Peyer's patch (tissue), 4 donors: Measurements from ENCODE around the gene P2RY14. TPM values are rescaled to one million over a fixed set of nuclear protein-coding genes. Genes with fewer than 3 reads are reported as not detected.
"Not testable (repeated sequence)": the region's sequence is repeated elsewhere in the genome, so short reads cannot be mapped to it uniquely, and the experiment has no call there.

Source experiments
- DNase-seq, 3 donors: peaks; one replicate each; pipeline ENCODE4 v3.0.0-alpha.2; 2017 to 2019
- H3K27ac ChIP-seq, 4 donors: fragments of 200-600 bp; sonication (generic); one replicate each; pipeline ENCODE4 v1.5.1; 2016 to 2019
- H3K27me3 ChIP-seq, 2 donors: fragments of 200-600 bp; sonication (generic); one replicate each; pipeline ENCODE4 v1.5.1; 2019
- H3K36me3 ChIP-seq, 3 donors: fragments of 200-600 bp; sonication (generic); one replicate each; pipeline ENCODE4 v1.5.1; 2016 to 2019
- H3K4me1 ChIP-seq, 4 donors: fragments of 200-600 bp; sonication (generic); one replicate each; pipeline ENCODE4 v1.5.1; 2016 to 2019
- H3K4me3 ChIP-seq, 4 donors: fragments of 200-600 bp; sonication (generic); 1 replicate in 3 of 4; 2 replicates in 1 of 4; pipeline ENCODE4 v1.5.1; 2016 to 2019; ENCODE audit warnings: mild to moderate bottlenecking in 1 of 4
- H3K9me3 ChIP-seq, 4 donors: fragments of 200-600 bp; sonication (generic); one replicate each; pipeline ENCODE4 v1.5.1; 2016 to 2019; ENCODE audit warnings: mild to moderate bottlenecking in 1 of 4
- CTCF ChIP-seq, 6 experiments: fragments of 450-650 bp in 4 of 6; fragments of 200-600 bp in 2 of 6; sonication (generic) in 1 of 6; IDR thresholded peaks; one replicate each; pipeline ENCODE4 v1.5.1; 2017 to 2019; ENCODE audit warnings: antibody characterized with exemption in 6 of 6, mild to moderate bottlenecking in 3 of 6, moderate library complexity in 1 of 6
- POLR2A ChIP-seq, 2 donors: fragments of 450-650 bp; IDR thresholded peaks; one replicate each; pipeline ENCODE4 v1.5.1; 2017; ENCODE audit warnings: antibody characterized with exemption in 2 of 2, mild to moderate bottlenecking in 2 of 2, moderate library complexity in 2 of 2
- total RNA-seq, 4 donors: library from RNA; depleted of rRNA; stranded (reverse); fragments of >200 nt; gene quantifications; one replicate each; pipeline ENCODE4 v1.1.0, GENCODE V29; 2016

The P2RY14 gene
- total RNA-seq, 4 donors from 2014 or later, result 1.2 to 3.6 (median 2.0) TPM

DNA sequence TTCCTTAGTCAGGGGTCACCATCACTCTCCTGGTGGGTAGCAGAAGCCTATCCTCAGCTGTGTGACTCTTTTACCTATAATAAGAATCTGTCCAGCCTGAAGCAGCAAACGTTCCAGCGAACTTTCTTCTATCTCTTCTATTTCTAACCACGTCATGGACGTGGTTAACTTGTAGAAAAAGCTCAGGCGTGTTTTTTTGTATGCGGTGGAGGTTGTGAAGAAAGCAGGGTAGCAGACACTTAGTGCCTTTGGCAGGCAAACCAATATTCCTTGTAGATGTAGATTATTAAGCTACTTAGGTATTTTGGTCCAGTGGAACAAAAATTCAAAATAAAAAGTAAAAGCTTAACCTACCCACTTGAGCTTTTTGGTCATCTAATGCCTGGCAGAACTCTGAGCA is 43.5 kb downstream of the P2RY14 start:
- no peak for DNase-seq
- H3K27ac ChIP-seq, result no peak overlapping the region

DNA sequence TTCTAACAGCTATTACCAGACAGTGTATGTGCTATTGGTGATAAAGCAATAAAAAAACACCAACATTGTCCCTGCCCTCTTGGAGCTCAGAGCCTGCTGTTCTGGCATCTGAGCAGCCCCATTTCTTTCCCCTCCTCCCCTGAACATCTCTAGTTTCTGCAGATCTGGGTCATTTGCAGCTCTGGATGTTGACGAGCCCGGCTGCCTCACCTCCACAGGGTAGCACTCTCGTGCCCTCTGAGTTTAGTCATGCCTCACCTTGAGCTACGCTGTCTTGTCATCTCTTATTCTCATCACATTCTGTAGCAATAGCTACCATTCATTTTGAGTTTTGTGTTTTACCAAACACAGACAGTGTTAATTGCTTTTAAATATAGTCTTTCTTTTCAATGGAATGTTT is 45.4 kb downstream of the P2RY14 start:
- Histone ChIP-seq H3K4me1 (peaks cover 0 to 11% (median 2%) of the 10 kb centered on the region in 4 donors), H3K27ac (no peak overlapping the region), H3K9me3 (no peaks in the 10 kb centered on the region), H3K4me3 (no peak overlapping the region), H3K27me3 (no peaks in the 10 kb centered on the region), H3K36me3 (no peaks in the 10 kb centered on the region)
- TF ChIP-seq POLR2A (IDR thresholded peaks at IDR 0.05) (no peak), CTCF (IDR thresholded peaks at IDR 0.05) (no peak)
- no peak for DNase-seq

More for the DNA sequence above, 43.5 kb downstream of the P2RY14 start:
- Histone ChIP-seq H3K9me3 (no peaks in the 10 kb centered on the region), H3K4me1 (peaks cover 0 to 3% (median under 1%) of the 10 kb centered on the region in 4 donors), H3K27me3 (no peaks in the 10 kb centered on the region), H3K36me3 (no peaks in the 10 kb centered on the region), H3K4me3 (no peak overlapping the region)
- TF ChIP-seq POLR2A (IDR thresholded peaks at IDR 0.05) (no peak), CTCF (IDR thresholded peaks at IDR 0.05) (no peak)

GRCh38 chr3:151232403-151232802 is 45.9 kb downstream of the P2RY14 start:
- H3K27me3 ChIP-seq, H3K9me3 ChIP-seq, H3K36me3 ChIP-seq, H3K4me3 ChIP-seq, H3K27ac ChIP-seq, DNase-seq: not testable (repeated sequence)
- H3K4me1 ChIP-seq, result peaks cover 0 to 13% (median 4%) of the 10 kb centered on the region in 4 donors

GRCh38 chr3:151230646-151231045 is 47.7 kb downstream of the P2RY14 start:
- TF ChIP-seq POLR2A (IDR thresholded peaks at IDR 0.05) (no peak), CTCF (IDR thresholded peaks at IDR 0.05) (no peak)
- peak overlapping the region in 1 of 4 donors; percentile 39 for H3K27ac ChIP-seq
- no peaks in the 10 kb centered on the region for H3K36me3 ChIP-seq
- H3K9me3 ChIP-seq, result no peaks in the 10 kb centered on the region
- no peak for DNase-seq
- no peaks in the 10 kb centered on the region for H3K27me3 ChIP-seq
- no peak overlapping the region for H3K4me3 ChIP-seq
- peaks cover 0 to 13% (median 4%) of the 10 kb centered on the region in 4 donors for H3K4me1 ChIP-seq

DNA sequence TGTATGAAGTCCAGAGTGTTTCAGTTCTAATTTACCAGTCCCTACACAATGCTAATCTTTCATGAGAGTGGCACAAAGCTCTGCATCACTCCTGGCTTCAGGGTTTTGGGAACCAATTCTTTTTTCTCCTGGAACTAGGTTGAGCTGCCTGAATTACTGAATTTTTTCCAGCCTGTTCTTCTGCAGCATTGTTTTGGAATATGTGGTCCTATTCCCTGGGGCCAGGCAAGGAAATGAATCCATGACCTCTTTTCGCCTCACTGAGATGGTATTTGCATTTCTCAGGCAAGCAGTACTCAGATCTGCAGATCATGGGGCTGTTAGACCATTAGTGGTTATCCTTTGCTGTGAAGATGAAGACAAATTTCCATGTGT is 49.7 kb downstream of the P2RY14 start:
- TF ChIP-seq POLR2A (IDR thresholded peaks at IDR 0.05) (no peak), CTCF (IDR thresholded peaks at IDR 0.05) (no peak)
- H3K27me3 ChIP-seq, result no peaks in the 10 kb centered on the region
- H3K36me3 ChIP-seq, result no peaks in the 10 kb centered on the region
- H3K27ac ChIP-seq, result peak overlapping the region in 2 of 4 donors; percentile 1 to 28
- peaks cover 0 to 13% (median 4%) of the 10 kb centered on the region in 4 donors for H3K4me1 ChIP-seq
- no peak overlapping the region for H3K4me3 ChIP-seq
- DNase-seq, result no peak
- H3K9me3 ChIP-seq, result no peaks in the 10 kb centered on the region

GRCh38 chr3:151227807-151228665 is 50.3 kb downstream of the P2RY14 start:
- TF ChIP-seq POLR2A (IDR thresholded peaks at IDR 0.05) (no peak), CTCF (IDR thresholded peaks at IDR 0.05) (peak; percentile 78 to 93 (median 88))
- Histone ChIP-seq H3K27ac (peak overlapping the region in 2 of 4 donors; percentile 28 to 41), H3K4me1 (peaks cover 0 to 13% (median 4%) of the 10 kb centered on the region in 4 donors), H3K9me3 (no peaks in the 10 kb centered on the region), H3K4me3 (no peak overlapping the region), H3K36me3 (no peaks in the 10 kb centered on the region), H3K27me3 (no peaks in the 10 kb centered on the region)
- peak; percentile 67 to 92 (median 73) for DNase-seq
